OCI-LY1 (cell line): Measurements from ENCODE around the gene INPP5J.

Experiments used
- H2AFZ ChIP-seq: fragments of 200-600 bp; sonication (generic), shearing (Covaris generic); 2 replicates; pipeline ENCODE4 v1.6.0; 2014; ENCODE audit warnings: antibody characterized with exemption, mild to moderate bottlenecking, low read length
- H3F3A ChIP-seq: fragments of 200-600 bp; sonication (generic), shearing (Covaris generic); 2 replicates; pipeline ENCODE4 v1.6.0; 2014; ENCODE audit warnings: mild to moderate bottlenecking, antibody characterized with exemption, low read length, moderate library complexity; ENCODE audit not compliant: insufficient read depth
- H3K27ac ChIP-seq: fragments of 200-600 bp; sonication (generic); 2 replicates; pipeline ENCODE4 v1.5.1; 2014; ENCODE audit warnings: low read length, mixed run types, mild to moderate bottlenecking, low read depth; ENCODE audit not compliant: poor library complexity, severe bottlenecking
- H3K27me3 ChIP-seq: fragments of 200-600 bp; sonication (generic); 2 replicates; pipeline ENCODE4 v1.6.0; 2014; ENCODE audit warnings: antibody characterized with exemption, mild to moderate bottlenecking, low read length, moderate library complexity; ENCODE audit not compliant: insufficient read depth
- H3K36me3 ChIP-seq: fragments of 200-600 bp; sonication (generic); 2 replicates; pipeline ENCODE4 v1.6.1; 2014; ENCODE audit warnings: mild to moderate bottlenecking, antibody characterized with exemption, low read length, moderate library complexity, mixed read lengths; ENCODE audit not compliant: insufficient read depth
- H3K4me1 ChIP-seq: fragments of 200-600 bp; sonication (generic); 2 replicates; pipeline ENCODE4 v1.5.1; 2014; ENCODE audit warnings: mild to moderate bottlenecking, low read length, moderate library complexity; ENCODE audit not compliant: insufficient read depth, severe bottlenecking
- H3K4me2 ChIP-seq: fragments of 200-600 bp; sonication (generic), shearing (Covaris generic); 2 replicates; pipeline ENCODE4 v1.6.1; 2014; ENCODE audit warnings: low read length
- H3K4me3 ChIP-seq: fragments of 200-600 bp; sonication (generic); 2 replicates; pipeline ENCODE4 v1.5.1; 2014; ENCODE audit warnings: low read length, low read depth, mild to moderate bottlenecking, mixed read lengths; ENCODE audit not compliant: poor library complexity, severe bottlenecking
- H3K79me2 ChIP-seq: fragments of 200-600 bp; shearing (Covaris generic); 2 replicates; pipeline ENCODE4 v1.6.1; 2016; ENCODE audit warnings: mixed run types, low read length, mixed read lengths; ENCODE audit not compliant: insufficient read depth
- H3K9ac ChIP-seq: fragments of 200-600 bp; sonication (generic), shearing (Covaris generic); 2 replicates; pipeline ENCODE4 v1.6.1; 2014; ENCODE audit warnings: mild to moderate bottlenecking, low read length, mixed read lengths
- H3K9me2 ChIP-seq: fragments of 200-600 bp; sonication (generic), shearing (Covaris generic); 2 replicates; pipeline ENCODE4 v1.6.1; 2014; ENCODE audit warnings: low read depth, mild to moderate bottlenecking, low read length, mixed read lengths
- H3K9me3 ChIP-seq: fragments of 200-600 bp; shearing (Covaris generic); 2 replicates; pipeline ENCODE4 v1.6.1; 2014; ENCODE audit warnings: low read length, mixed read lengths
- H4K20me1 ChIP-seq: fragments of 200-600 bp; sonication (generic), shearing (Covaris generic); 2 replicates; pipeline ENCODE4 v1.6.0; 2016; ENCODE audit warnings: mild to moderate bottlenecking, low read length; ENCODE audit not compliant: insufficient read depth
- EZH2 ChIP-seq: fragments of 200-600 bp; sonication (generic), shearing (Covaris generic); IDR thresholded peaks from 2 replicates; pipeline ENCODE4 v1.8.0; 2017; ENCODE audit warnings: borderline replicate concordance, mixed run types, mild to moderate bottlenecking, antibody characterized with exemption, low read length, moderate library complexity, mixed read lengths
- TF ChIP-seq, protein P1 (sequence below): fragments of 200-600 bp; sonication (generic), shearing (Covaris generic); IDR thresholded peaks from 2 replicates; pipeline ENCODE4 v1.5.1; 2017; ENCODE audit warnings: mild to moderate bottlenecking, antibody characterized with exemption, low read length, moderate library complexity, mixed read lengths

The INPP5J gene

DNA sequence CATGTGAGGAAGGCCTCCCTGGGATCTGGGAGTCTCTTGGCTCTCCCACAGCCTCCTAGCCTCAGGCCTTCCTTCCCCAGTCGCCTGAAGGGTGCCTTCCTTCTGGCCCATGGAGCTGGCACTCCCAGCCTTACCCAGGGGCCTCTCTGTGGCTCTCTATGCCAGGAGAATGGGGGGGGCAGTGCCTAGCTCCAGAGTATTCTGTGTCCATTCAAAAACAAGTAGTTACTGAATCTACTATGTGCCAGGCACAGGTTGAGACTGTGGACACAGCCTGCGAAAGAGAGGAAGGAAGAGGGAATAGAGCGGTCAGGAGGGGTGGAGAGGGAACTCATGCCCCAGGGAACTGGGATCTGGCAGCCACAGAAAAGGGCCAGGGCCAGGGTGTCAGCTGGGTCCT lies 20.3 kb downstream of the INPP5J start:
- Histone ChIP-seq H3K27ac (no peak overlapping the region), H3K9ac (no peak overlapping the region), H3K36me3 (no peaks in the 10 kb centered on the region), H3K4me3 (no peak overlapping the region), H3K4me1 (no peaks in the 10 kb centered on the region), H3F3A (no peaks in the 10 kb centered on the region), H3K27me3 (no peaks in the 10 kb centered on the region; the same call in 1 of the 2 replicates), H3K4me2 (no peak overlapping the region), H4K20me1 (no peaks in the 10 kb centered on the region), H2AFZ (no peak overlapping the region), H3K9me3 (no peaks in the 10 kb centered on the region), H3K9me2 (no peaks in the 10 kb centered on the region), H3K79me2 (no peaks in the 10 kb centered on the region)
- TF ChIP-seq, protein P1, sequence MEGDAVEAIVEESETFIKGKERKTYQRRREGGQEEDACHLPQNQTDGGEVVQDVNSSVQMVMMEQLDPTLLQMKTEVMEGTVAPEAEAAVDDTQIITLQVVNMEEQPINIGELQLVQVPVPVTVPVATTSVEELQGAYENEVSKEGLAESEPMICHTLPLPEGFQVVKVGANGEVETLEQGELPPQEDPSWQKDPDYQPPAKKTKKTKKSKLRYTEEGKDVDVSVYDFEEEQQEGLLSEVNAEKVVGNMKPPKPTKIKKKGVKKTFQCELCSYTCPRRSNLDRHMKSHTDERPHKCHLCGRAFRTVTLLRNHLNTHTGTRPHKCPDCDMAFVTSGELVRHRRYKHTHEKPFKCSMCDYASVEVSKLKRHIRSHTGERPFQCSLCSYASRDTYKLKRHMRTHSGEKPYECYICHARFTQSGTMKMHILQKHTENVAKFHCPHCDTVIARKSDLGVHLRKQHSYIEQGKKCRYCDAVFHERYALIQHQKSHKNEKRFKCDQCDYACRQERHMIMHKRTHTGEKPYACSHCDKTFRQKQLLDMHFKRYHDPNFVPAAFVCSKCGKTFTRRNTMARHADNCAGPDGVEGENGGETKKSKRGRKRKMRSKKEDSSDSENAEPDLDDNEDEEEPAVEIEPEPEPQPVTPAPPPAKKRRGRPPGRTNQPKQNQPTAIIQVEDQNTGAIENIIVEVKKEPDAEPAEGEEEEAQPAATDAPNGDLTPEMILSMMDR, result no peak
- no peak for TF ChIP-seq EZH2

DNA sequence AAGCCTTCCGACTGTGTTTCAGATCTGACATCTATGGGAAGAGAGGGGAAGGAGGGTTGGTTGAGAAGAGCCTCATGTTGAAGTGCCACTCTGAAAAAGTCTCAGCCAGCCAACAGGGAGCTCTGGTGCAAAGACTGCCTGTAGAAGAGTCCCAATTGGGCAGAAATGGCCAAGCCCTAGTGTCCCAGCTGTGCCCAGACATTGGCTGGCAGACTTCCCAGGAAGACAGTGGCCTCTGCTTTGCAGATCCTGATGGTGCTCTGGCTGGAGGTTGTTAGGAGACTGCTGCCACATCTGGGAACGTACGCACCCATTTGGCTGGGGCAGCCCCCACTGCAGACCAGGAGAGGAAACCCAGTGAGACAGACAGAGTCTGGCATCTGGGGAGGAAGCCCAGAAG lies 20.8 kb downstream of the INPP5J start:
- Histone ChIP-seq H2AFZ (no peak overlapping the region), H3K4me2 (no peak overlapping the region), H3K9ac (no peak overlapping the region), H3K36me3 (no peaks in the 10 kb centered on the region), H3K79me2 (no peaks in the 10 kb centered on the region), H3F3A (no peaks in the 10 kb centered on the region), H3K27me3 (no peaks in the 10 kb centered on the region; the same call in 1 of the 2 replicates), H3K27ac (no peak overlapping the region), H3K4me1 (no peaks in the 10 kb centered on the region), H3K4me3 (no peak overlapping the region), H3K9me3 (no peaks in the 10 kb centered on the region), H4K20me1 (no peaks in the 10 kb centered on the region), H3K9me2 (no peaks in the 10 kb centered on the region)
- TF ChIP-seq EZH2, result no peak
- TF ChIP-seq, protein P1, result no peak

DNA sequence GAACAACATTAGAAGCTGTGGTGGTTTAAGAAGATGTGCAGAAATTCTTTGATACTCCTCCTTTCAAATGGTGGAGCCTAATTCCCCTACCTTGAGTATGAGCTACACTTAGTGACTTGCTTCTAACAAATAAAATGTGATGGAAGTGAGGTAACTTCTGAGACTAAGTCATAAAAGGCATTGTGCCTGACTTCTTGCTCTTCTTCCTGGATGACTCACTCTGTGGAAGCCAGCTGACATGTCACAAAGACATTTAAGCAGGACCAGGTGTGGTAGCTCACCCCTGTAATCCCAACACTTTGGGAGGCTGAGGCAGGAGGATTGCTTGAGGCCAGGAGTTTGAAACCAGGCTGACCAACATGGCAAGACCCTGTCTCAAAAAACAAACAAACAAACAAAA lies 21.5 kb downstream of the INPP5J start:
- Histone ChIP-seq H3F3A (no peaks in the 10 kb centered on the region), H3K79me2 (no peaks in the 10 kb centered on the region), H4K20me1 (no peaks in the 10 kb centered on the region), H3K9me2 (no peaks in the 10 kb centered on the region), H3K4me1 (no peaks in the 10 kb centered on the region), H3K4me2 (no peak overlapping the region), H3K4me3 (no peak overlapping the region), H3K9me3 (no peaks in the 10 kb centered on the region), H3K9ac (no peak overlapping the region), H3K27me3 (no peaks in the 10 kb centered on the region; the same call in 1 of the 2 replicates), H3K36me3 (no peaks in the 10 kb centered on the region), H2AFZ (no peak overlapping the region), H3K27ac (no peak overlapping the region)
- TF ChIP-seq EZH2, result no peak
- TF ChIP-seq, protein P1, result no peak
